Suprapubic skin (tissue), 4 donors: ENCODE measurements around the gene C1QTNF4. TPM values are rescaled to one million over a fixed set of nuclear protein-coding genes. Genes with fewer than 3 reads are reported as not detected.

ENCODE experiments used
- DNase-seq, 2 donors: peaks; one replicate each; pipeline ENCODE4 v3.0.0-alpha.2; 2019; ENCODE audit warnings: low spot score in 2 of 2
- H3K27ac ChIP-seq: fragments of 200-600 bp; sonication (generic); one replicate; pipeline ENCODE4 v1.5.1; 2019
- H3K27me3 ChIP-seq: fragments of 200-600 bp; sonication (generic); one replicate; pipeline ENCODE4 v1.5.1; 2019
- H3K36me3 ChIP-seq: fragments of 200-600 bp; sonication (generic); one replicate; pipeline ENCODE4 v1.5.1; 2019
- H3K4me1 ChIP-seq: fragments of 200-600 bp; sonication (generic); one replicate; pipeline ENCODE4 v1.5.1; 2019
- H3K4me3 ChIP-seq: fragments of 200-600 bp; sonication (generic); one replicate; pipeline ENCODE4 v1.5.1; 2019; ENCODE audit warnings: mild to moderate bottlenecking
- H3K9me3 ChIP-seq: fragments of 200-600 bp; sonication (generic); one replicate; pipeline ENCODE4 v1.5.1; 2019
- CTCF ChIP-seq, 2 donors: fragments of 200-600 bp in 1 of 2; fragments of 450-650 bp in 1 of 2; sonication (generic) in 1 of 2; IDR thresholded peaks; one replicate each; pipeline ENCODE4 v1.5.1; 2016 to 2019; ENCODE audit warnings: antibody characterized with exemption in 2 of 2, mild to moderate bottlenecking in 1 of 2, moderate library complexity in 1 of 2
- EP300 ChIP-seq: sonication (generic); formaldehyde crosslinking; IDR thresholded peaks from one replicate; pipeline ENCODE4 v1.6.1; 2017; ENCODE audit warnings: antibody characterized with exemption
- POLR2A ChIP-seq, 2 donors: fragments of 450-650 bp; IDR thresholded peaks; one replicate each; pipeline ENCODE4 v1.6.1; 2017; ENCODE audit warnings: antibody characterized with exemption in 2 of 2, mild to moderate bottlenecking in 2 of 2, moderate library complexity in 2 of 2
- POLR2AphosphoS5 ChIP-seq, 3 donors: sonication (generic); formaldehyde crosslinking; IDR thresholded peaks; one replicate each; pipeline ENCODE4 v1.6.1; 2017; ENCODE audit warnings: antibody characterized with exemption in 3 of 3
- WGBS: methylation state at CpG from one replicate; pipeline ENCODE4 v1.1.5; 2018; 5-methylcytosine and 5-hydroxymethylcytosine counted together
- total RNA-seq, 4 donors: library from RNA; depleted of rRNA; stranded (reverse); fragments of >200 nt; gene quantifications; one replicate each; pipeline ENCODE4 v1.1.0, GENCODE V29; 2016

The C1QTNF4 gene
- total RNA-seq, 4 donors from 2014 or later = 0.76 to 1.9 (median 1.4) TPM

- Histone ChIP-seq H3K27ac (peak overlapping the region; percentile 83), H3K4me3 (peak overlapping the region; percentile 24), H3K36me3 (peaks cover 30% of the 10 kb centered on the region), H3K27me3 (peaks cover 7% of the 10 kb centered on the region), H3K4me1 (peaks cover 25% of the 10 kb centered on the region), H3K9me3 (no peaks in the 10 kb centered on the region)
- WGBS = 49% methylated on average over 6 of the region's 6 CpGs
- no peak for TF ChIP-seq EP300
- no peak for TF ChIP-seq POLR2AphosphoS5 (IDR thresholded peaks at IDR 0.05)
- no peak for TF ChIP-seq CTCF (IDR thresholded peaks at IDR 0.05)
- no peak for TF ChIP-seq POLR2A (IDR thresholded peaks at IDR 0.05)
- peak in 1 of 2 donors; percentile 76 for DNase-seq
Observed at GRCh38 chr11:47587039-47587716, 7.0 kb downstream of the C1QTNF4 start.

GRCh38 chr11:47586098-47586855, 7.9 kb downstream of the C1QTNF4 start, which contains the start of gene FAM180B:
TSS of gene FAM180B (plus strand) at chr11:47586678. CDS start at chr11:47586769, 91 bp downstream.
- TF ChIP-seq POLR2AphosphoS5 (IDR thresholded peaks at IDR 0.05) (no peak), EP300 (no peak), CTCF (IDR thresholded peaks at IDR 0.05) (no peak), POLR2A (IDR thresholded peaks at IDR 0.05) (no peak)
- no peaks in the 10 kb centered on the region for H3K9me3 ChIP-seq
- H3K4me1 ChIP-seq = peaks cover 25% of the 10 kb centered on the region
- 69% methylated on average over 11 of the region's 12 CpGs for WGBS
- H3K27me3 ChIP-seq = peaks cover 7% of the 10 kb centered on the region
- H3K36me3 ChIP-seq = peaks cover 38% of the 10 kb centered on the region
- H3K27ac ChIP-seq = peak within 1 kb of the TSS; percentile 83
- H3K4me3 ChIP-seq = peak within 1 kb of the TSS; percentile 24
- DNase-seq = no peak

- Histone ChIP-seq H3K27ac (no peak overlapping the region), H3K36me3 (peaks cover 48% of the 10 kb centered on the region), H3K27me3 (no peaks in the 10 kb centered on the region), H3K9me3 (no peaks in the 10 kb centered on the region), H3K4me3 (no peak overlapping the region), H3K4me1 (peaks cover 39% of the 10 kb centered on the region)
- WGBS = 83% methylated on average over 5 of the region's 5 CpGs
- TF ChIP-seq CTCF (IDR thresholded peaks at IDR 0.05) (no peak), POLR2AphosphoS5 (IDR thresholded peaks at IDR 0.05) (no peak), EP300 (no peak)
- DNase-seq = no peak
Observed at GRCh38 chr11:47583844-47584243, 10.4 kb downstream of the C1QTNF4 start.

GRCh38 chr11:47578524-47579494, 15.4 kb downstream of the C1QTNF4 start, which contains the start of the genes KBTBD4 and NDUFS3:
TSS of gene KBTBD4 (minus strand) at chr11:47578970. CDS start at chr11:47578951, 19 bp downstream.
TSS of gene NDUFS3 (plus strand) at chr11:47579074. CDS start at chr11:47579092, 18 bp downstream.
- Histone ChIP-seq H3K4me3 (peak within 1 kb of the TSS; percentile 89), H3K27ac (peak within 1 kb of the TSS; percentile 86), H3K36me3 (peaks cover 53% of the 10 kb centered on the region), H3K9me3 (no peaks in the 10 kb centered on the region), H3K27me3 (no peaks in the 10 kb centered on the region), H3K4me1 (peaks cover 37% of the 10 kb centered on the region)
- TF ChIP-seq POLR2AphosphoS5 (IDR thresholded peaks at IDR 0.05) (peak; percentile 29 to 99 (median 95)), POLR2A (IDR thresholded peaks at IDR 0.05) (peak in 1 of 2 donors; percentile 27), EP300 (no peak)
- DNase-seq = peak; percentile 93 to 96
- WGBS = 0% methylated on average over 53 of the region's 72 CpGs

- Histone ChIP-seq H3K9me3 (no peaks in the 10 kb centered on the region), H3K4me3 (peak overlapping the region; percentile 89), H3K27me3 (no peaks in the 10 kb centered on the region), H3K36me3 (peaks cover 53% of the 10 kb centered on the region), H3K27ac (peak overlapping the region; percentile 86), H3K4me1 (peaks cover 48% of the 10 kb centered on the region)
- 24% methylated on average over 10 of the region's 13 CpGs for WGBS
- no peak for TF ChIP-seq POLR2AphosphoS5 (IDR thresholded peaks at IDR 0.05)
- no peak for TF ChIP-seq EP300
- no peak for TF ChIP-seq POLR2A (IDR thresholded peaks at IDR 0.05)
- TF ChIP-seq CTCF (IDR thresholded peaks at IDR 0.05) = no peak
- no peak for DNase-seq
Observed at GRCh38 chr11:47577460-47578041, 16.7 kb downstream of the C1QTNF4 start.
